Esophagus squamous epithelium (tissue), 4 donors: Measurements from ENCODE around the gene TERT.

Source experiments
- CTCF ChIP-seq, 6 experiments: fragments of 450-650 bp in 4 of 6; fragments of 200-600 bp in 2 of 6; sonication (generic) in 2 of 6; IDR thresholded peaks; one replicate each; pipeline ENCODE4 v1.5.1; 2016 to 2019; ENCODE audit warnings: antibody characterized with exemption in 6 of 6, mild to moderate bottlenecking in 4 of 6, moderate library complexity in 4 of 6
- POLR2A ChIP-seq, 4 donors: fragments of 450-650 bp; IDR thresholded peaks; one replicate each; pipeline ENCODE4 v1.6.1; 2017; ENCODE audit warnings: antibody characterized with exemption in 4 of 4, mild to moderate bottlenecking in 4 of 4, moderate library complexity in 3 of 4

- TF ChIP-seq CTCF (IDR thresholded peaks at IDR 0.05) (no peak), POLR2A (IDR thresholded peaks at IDR 0.05) (no peak)
Measured at GRCh38 chr5:1292846-1293415, 1.9 kb downstream of the TERT start.
